ENCODE measurements around the gene ABCC4. TPM values are rescaled to one million over a fixed set of nuclear protein-coding genes. Genes with fewer than 3 reads are reported as not detected.
"Not testable (repeated sequence)": the region's sequence is repeated elsewhere in the genome, so short reads cannot be mapped to it uniquely, and the experiment has no call there.

The ABCC4 gene
- polyA plus RNA-seq, 1 experiment: 140 TPM

DNA sequence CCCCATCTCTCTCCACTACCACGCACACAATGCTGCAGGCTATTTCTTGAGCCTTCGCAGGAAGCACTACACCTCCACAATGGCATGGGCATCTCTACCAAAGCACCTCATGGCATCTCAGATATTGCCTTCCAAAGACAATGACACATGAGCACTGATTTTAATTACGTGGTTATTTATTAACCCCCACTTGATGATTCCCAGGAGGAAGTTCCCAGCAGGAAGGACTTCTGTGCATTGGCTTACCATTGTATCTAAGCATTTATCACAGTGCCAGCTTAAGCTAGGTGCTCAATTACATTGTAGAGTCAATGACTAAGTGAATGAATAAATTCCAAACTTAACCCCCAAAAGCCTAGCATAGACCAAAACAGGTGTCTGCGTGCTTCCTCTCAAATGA lies 101.4 kb downstream of the ABCC4 start:
- CTCF ChIA-PET: no interaction called here
- no peak for DNase-seq (ENCODE audit: low read depth, low spot score)
- POLR2A ChIA-PET: no interaction called here
- TF ChIP-seq, protein P1, sequence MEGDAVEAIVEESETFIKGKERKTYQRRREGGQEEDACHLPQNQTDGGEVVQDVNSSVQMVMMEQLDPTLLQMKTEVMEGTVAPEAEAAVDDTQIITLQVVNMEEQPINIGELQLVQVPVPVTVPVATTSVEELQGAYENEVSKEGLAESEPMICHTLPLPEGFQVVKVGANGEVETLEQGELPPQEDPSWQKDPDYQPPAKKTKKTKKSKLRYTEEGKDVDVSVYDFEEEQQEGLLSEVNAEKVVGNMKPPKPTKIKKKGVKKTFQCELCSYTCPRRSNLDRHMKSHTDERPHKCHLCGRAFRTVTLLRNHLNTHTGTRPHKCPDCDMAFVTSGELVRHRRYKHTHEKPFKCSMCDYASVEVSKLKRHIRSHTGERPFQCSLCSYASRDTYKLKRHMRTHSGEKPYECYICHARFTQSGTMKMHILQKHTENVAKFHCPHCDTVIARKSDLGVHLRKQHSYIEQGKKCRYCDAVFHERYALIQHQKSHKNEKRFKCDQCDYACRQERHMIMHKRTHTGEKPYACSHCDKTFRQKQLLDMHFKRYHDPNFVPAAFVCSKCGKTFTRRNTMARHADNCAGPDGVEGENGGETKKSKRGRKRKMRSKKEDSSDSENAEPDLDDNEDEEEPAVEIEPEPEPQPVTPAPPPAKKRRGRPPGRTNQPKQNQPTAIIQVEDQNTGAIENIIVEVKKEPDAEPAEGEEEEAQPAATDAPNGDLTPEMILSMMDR (IDR thresholded peaks at IDR 0.05; ENCODE audit: low read depth, low read length): no peak
- Histone ChIP-seq H3K9me3 (ENCODE audit: control insufficient read depth, insufficient read depth, low read length) (no peaks in the 10 kb centered on the region), H3K4me3 (ENCODE audit: low read depth, low read length) (no peak overlapping the region), H3K27ac (ENCODE audit: low read depth, low read length) (no peak overlapping the region), H3K27me3 (ENCODE audit: control insufficient read depth, insufficient read depth, low read length) (no peaks in the 10 kb centered on the region)

DNA sequence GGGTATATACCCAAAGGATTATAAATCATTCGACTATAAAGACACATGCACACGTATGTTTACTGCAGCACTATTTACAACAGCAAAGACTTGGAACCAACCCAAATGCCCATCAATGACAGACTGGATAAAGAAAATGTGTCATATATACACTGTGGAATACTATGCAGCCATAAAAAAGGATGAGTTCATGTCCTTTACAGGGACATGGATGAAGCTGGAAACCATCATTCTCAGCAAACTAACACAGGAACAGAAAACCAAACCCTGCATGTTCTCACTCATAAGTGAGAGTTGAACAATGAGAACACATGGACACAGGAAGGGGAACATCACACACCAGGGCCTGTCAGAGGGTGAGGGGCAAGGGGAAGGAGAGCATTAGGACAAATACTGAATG lies 102.6 kb downstream of the ABCC4 start:
- DNase-seq (ENCODE audit: low read depth, low spot score); POLR2A ChIA-PET; H3K27ac ChIP-seq (ENCODE audit: low read depth, low read length); H3K4me3 ChIP-seq (ENCODE audit: low read depth, low read length); CTCF ChIA-PET; H3K27me3 ChIP-seq (ENCODE audit: control insufficient read depth, insufficient read depth, low read length); H3K9me3 ChIP-seq (ENCODE audit: control insufficient read depth, insufficient read depth, low read length): not testable (repeated sequence)

DNA sequence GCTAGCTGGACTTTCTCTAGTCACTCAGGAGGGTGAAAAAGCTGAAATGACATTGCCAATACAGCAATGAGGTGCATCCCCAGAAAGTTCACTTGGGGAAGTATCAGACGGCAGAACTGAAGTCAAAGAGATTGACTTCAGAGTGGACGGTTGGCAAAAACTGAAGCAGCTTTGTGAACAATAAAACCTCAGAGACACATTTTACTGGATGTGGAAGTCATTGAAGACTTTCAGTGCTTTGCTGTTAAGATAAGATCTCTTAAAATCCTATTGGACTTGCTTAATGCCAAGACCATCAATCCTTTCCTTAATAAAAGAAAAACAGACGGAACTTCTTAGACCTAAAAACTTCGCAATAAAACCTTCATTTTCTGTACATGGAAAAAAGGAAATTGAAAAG lies 103.7 kb downstream of the ABCC4 start:
- Histone ChIP-seq H3K4me3 (ENCODE audit: low read depth, low read length) (no peak overlapping the region), H3K9me3 (ENCODE audit: control insufficient read depth, insufficient read depth, low read length) (no peaks in the 10 kb centered on the region), H3K27ac (ENCODE audit: low read depth, low read length) (no peak overlapping the region), H3K27me3 (ENCODE audit: control insufficient read depth, insufficient read depth, low read length) (no peaks in the 10 kb centered on the region)
- ChIA-PET CTCF (interaction anchor here (1.3 to 1.5 kb wide), 2 partner anchors 8 to 207 kb away, joined by 7 read pairs; no protein-coding TSS in a partner anchor), POLR2A (no interaction called here)
- no peak for DNase-seq (ENCODE audit: low read depth, low spot score)
- TF ChIP-seq, protein P1 (IDR thresholded peaks at IDR 0.05; ENCODE audit: low read depth, low read length): no peak

DNA sequence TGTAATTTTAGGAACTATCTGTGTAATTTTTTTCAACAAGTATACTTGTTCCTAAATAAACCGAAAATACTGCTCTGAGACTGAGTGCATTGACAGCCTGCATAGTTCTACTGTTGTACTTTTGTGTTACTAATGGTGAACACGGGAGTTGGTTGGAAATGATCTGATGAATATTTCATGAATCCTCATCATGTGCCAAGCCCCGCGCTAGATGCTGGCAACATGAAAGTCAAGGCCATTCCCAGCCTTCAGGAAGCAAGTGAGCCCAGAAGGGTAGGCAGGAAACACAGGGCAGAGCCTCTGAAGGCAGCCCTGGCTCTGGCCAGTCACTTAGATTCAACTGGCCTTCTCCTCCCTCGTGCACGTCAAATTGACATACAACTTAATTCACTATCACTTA lies 106.1 kb downstream of the ABCC4 start:
- Histone ChIP-seq H3K27ac (ENCODE audit: low read depth, low read length) (peak overlapping the region; percentile 39), H3K27me3 (ENCODE audit: control insufficient read depth, insufficient read depth, low read length) (no peaks in the 10 kb centered on the region), H3K9me3 (ENCODE audit: control insufficient read depth, insufficient read depth, low read length) (no peaks in the 10 kb centered on the region), H3K4me3 (ENCODE audit: low read depth, low read length) (no peak overlapping the region)
- DNase-seq (ENCODE audit: low read depth, low spot score): no peak
- TF ChIP-seq, protein P1 (IDR thresholded peaks at IDR 0.05; ENCODE audit: low read depth, low read length): no peak
- POLR2A ChIA-PET: no interaction called here
- CTCF ChIA-PET: interaction anchor here (1.5 to 8.5 kb wide), 2 partner anchors 186 to 208 kb away, joined by 5 to 535 read pairs; no protein-coding TSS in a partner anchor

DNA sequence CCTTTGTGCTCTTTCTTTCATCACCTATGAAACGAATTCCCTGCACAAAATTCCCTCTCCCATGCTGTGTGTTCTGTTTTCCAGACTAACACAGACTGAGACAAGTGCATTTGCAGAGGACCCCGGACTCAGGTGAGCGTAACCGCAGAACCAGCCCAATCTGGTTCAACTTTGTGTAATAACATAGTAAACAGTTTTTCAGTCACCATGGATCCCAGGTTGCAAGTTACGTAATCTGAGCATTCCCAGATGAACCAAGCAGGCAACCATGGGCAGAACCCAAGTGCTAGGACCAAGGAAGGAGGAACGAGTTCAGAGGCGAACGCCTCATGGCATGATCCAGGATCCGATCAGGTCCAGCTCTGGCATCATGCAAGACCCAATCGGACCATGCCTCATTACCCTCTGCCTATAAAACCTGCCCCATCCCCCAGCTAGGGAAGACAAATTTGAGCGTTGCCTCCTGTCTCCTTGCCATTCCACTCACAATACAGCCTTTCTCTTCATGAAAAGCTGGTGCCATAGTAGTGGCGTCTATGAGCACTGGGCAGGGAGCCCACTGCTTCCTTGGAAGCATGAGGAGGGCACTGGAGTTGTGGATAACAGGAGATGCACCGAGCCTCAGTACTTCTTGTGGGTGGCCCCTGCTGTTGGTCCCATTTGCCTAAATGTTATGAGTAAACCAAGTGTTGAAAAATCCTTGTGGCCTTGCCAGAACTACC lies 107.6 kb downstream of the ABCC4 start:
- TF ChIP-seq, protein P1 (IDR thresholded peaks at IDR 0.05; ENCODE audit: low read depth, low read length): no peak
- CTCF ChIA-PET: interaction anchor here (0.7 to 8.5 kb wide), 3 partner anchors 121 to 210 kb away, joined by 5 to 535 read pairs (median 262); no protein-coding TSS in a partner anchor
- no peak overlapping the region for H3K4me3 ChIP-seq (ENCODE audit: low read depth, low read length)
- H3K27me3 ChIP-seq (ENCODE audit: control insufficient read depth, insufficient read depth, low read length): no peaks in the 10 kb centered on the region
- H3K9me3 ChIP-seq (ENCODE audit: control insufficient read depth, insufficient read depth, low read length): no peaks in the 10 kb centered on the region
- no peak for DNase-seq (ENCODE audit: low read depth, low spot score)
- POLR2A ChIA-PET: interaction anchor here (1.0 to 2.4 kb wide), 2 partner anchors 81 to 106 kb away, joined by 6 to 10 read pairs; no protein-coding TSS in a partner anchor
- H3K27ac ChIP-seq (ENCODE audit: low read depth, low read length): peak overlapping the region; percentile 31

All from AG04450 (cell line).